GM18909 (cell line): ENCODE data around the gene SHCBP1.
"Not testable (repeated sequence)": the region's sequence is repeated elsewhere in the genome, so short reads cannot be mapped to it uniquely, and the experiment has no call there.

ENCODE experiments used
- ATAC-seq: cut with Tn5 transposase; IDR thresholded peaks from one replicate; pipeline ENCODE4 v1.9.1; 2021; ENCODE audit warnings: mild to moderate bottlenecking; ENCODE audit not compliant: unreplicated experiment, poor library complexity

SHCBP1 gene

GRCh38 chr16:46620266-46621005 is 743 bp downstream of the SHCBP1 start:
- ATAC-seq: no peak

- no peak for ATAC-seq
These were observed 2.7 kb downstream of the SHCBP1 start for GRCh38 chr16:46618516-46618915.

GRCh38 chr16:46614006-46614405 is 7.2 kb downstream of the SHCBP1 start:
- no peak for ATAC-seq

GRCh38 chr16:46613352-46613751 is 7.8 kb downstream of the SHCBP1 start:
- ATAC-seq: no peak

- peak; percentile 72 for ATAC-seq
These were observed 9.1 kb downstream of the SHCBP1 start for GRCh38 chr16:46612121-46612520.

GRCh38 chr16:46607529-46607928 is 13.7 kb downstream of the SHCBP1 start:
- no peak for ATAC-seq

GRCh38 chr16:46606231-46606630 is 14.9 kb downstream of the SHCBP1 start:
- ATAC-seq: no peak

GRCh38 chr16:46591257-46591656 is 29.9 kb downstream of the SHCBP1 start:
- no peak for ATAC-seq

GRCh38 chr16:46586011-46586577 is 35.1 kb downstream of the SHCBP1 start:
- ATAC-seq: no peak

- no peak for ATAC-seq
These were observed 38.1 kb downstream of the SHCBP1 start for GRCh38 chr16:46583036-46583435.

- ATAC-seq: no peak
These were observed 38.9 kb downstream of the SHCBP1 start for GRCh38 chr16:46582313-46582712.

- no peak for ATAC-seq
These were observed 43.1 kb downstream of the SHCBP1 start for GRCh38 chr16:46577988-46578579.

GRCh38 chr16:46573834-46574159 is 47.4 kb downstream of the SHCBP1 start:
- no peak for ATAC-seq

- ATAC-seq: no peak
These were observed 48.0 kb downstream of the SHCBP1 start for GRCh38 chr16:46573008-46573833.

GRCh38 chr16:46569231-46569735 is 51.9 kb downstream of the SHCBP1 start:
- no peak for ATAC-seq

- no peak for ATAC-seq
These were observed 52.5 kb downstream of the SHCBP1 start for GRCh38 chr16:46568472-46569230.

- ATAC-seq: no peak
These were observed 58.2 kb downstream of the SHCBP1 start for GRCh38 chr16:46562979-46563378.

GRCh38 chr16:46558018-46558417 is 63.2 kb downstream of the SHCBP1 start:
- no peak for ATAC-seq

GRCh38 chr16:46555951-46556350 is 65.2 kb downstream of the SHCBP1 start:
- no peak for ATAC-seq

GRCh38 chr16:46554435-46554834 is 66.7 kb downstream of the SHCBP1 start:
- not testable (repeated sequence) for ATAC-seq
